ENCODE data around the gene ELK3.

Gene ELK3

GRCh38 chr12:96211988-96212387 lies 17.8 kb downstream of the ELK3 start:
- in situ Hi-C loops (cut with MboI; ENCODE audit: low sequenced_read_pairs), result no loop called here

- in situ Hi-C loops (cut with MboI; ENCODE audit: low sequenced_read_pairs), result no loop called here
Observed at GRCh38 chr12:96212456-96213375, 18.5 kb downstream of the ELK3 start.

GRCh38 chr12:96213869-96214268 lies 19.7 kb downstream of the ELK3 start:
- in situ Hi-C loops (cut with MboI; ENCODE audit: low sequenced_read_pairs), result no loop called here

DNA sequence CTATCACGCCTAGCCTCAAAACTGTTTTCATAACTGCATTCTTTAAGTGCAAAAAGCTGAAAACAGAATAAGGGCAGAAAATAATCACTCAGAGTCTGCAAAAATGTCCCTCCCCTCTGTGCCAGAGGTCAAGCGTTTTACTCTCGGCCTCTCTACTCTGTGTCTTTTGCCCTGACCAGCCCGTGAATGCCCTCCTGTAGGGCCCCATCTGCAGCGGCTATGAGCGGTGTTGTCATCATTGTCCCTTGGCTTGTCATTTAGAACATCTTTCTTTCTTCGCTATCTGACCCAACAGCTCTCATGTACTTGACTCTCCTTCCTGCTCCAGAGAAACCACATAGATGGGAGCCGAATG lies 21.7 kb downstream of the ELK3 start:
- in situ Hi-C loops (cut with MboI; ENCODE audit: low sequenced_read_pairs), result no loop called here

GRCh38 chr12:96218989-96219678 lies 25.0 kb downstream of the ELK3 start:
- in situ Hi-C loops (cut with MboI; ENCODE audit: low sequenced_read_pairs), result no loop called here

DNA sequence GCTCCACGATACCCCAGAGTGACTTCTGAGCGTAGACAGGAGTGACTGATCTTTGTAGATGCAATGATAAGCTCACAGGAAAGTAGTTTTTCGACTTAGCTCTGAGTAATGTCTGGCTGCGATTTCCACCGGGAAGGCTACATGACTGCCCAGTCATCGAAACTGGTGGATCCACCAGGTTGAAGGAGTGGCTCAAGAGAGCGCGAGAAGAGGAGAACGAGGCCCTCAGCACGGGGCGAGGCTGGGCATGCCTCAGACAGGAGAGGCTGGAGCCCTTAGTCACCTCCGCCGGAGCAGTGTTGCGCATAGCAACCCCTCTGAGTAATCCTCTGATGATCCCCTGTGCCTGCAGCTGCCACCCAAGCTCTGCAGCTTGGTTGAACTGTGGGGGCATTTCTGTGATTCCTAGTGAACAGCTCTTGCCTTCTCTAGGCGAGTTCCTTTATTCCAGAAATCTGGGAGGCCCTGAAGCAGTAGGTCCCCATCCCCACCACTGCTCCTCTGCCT lies 25.6 kb downstream of the ELK3 start:
- in situ Hi-C loops (cut with MboI; ENCODE audit: low sequenced_read_pairs), result no loop called here

DNA sequence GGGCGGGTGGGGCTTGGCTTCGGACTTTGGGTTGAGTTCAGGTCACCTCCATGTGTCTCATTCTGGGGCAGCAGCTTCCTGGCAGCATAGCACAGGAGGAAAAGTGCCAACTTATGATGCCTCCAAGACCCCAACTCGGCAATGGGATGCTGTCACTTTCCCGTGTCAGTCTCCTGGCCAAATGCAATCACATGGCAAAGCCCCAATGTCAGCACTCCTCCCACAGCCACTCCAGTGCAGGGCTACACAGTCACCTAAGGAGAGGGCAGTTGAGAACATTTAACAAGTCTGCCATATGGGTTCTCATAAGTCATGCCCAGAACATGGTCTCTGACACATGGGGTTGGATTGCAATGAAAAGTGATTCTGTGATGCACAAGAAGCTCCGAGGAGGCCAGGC lies 26.7 kb downstream of the ELK3 start:
- in situ Hi-C loops (cut with MboI; ENCODE audit: low sequenced_read_pairs), result no loop called here

- in situ Hi-C loops (cut with MboI; ENCODE audit: low sequenced_read_pairs), result no loop called here
Observed at GRCh38 chr12:96221391-96221790, 27.2 kb downstream of the ELK3 start.

DNA sequence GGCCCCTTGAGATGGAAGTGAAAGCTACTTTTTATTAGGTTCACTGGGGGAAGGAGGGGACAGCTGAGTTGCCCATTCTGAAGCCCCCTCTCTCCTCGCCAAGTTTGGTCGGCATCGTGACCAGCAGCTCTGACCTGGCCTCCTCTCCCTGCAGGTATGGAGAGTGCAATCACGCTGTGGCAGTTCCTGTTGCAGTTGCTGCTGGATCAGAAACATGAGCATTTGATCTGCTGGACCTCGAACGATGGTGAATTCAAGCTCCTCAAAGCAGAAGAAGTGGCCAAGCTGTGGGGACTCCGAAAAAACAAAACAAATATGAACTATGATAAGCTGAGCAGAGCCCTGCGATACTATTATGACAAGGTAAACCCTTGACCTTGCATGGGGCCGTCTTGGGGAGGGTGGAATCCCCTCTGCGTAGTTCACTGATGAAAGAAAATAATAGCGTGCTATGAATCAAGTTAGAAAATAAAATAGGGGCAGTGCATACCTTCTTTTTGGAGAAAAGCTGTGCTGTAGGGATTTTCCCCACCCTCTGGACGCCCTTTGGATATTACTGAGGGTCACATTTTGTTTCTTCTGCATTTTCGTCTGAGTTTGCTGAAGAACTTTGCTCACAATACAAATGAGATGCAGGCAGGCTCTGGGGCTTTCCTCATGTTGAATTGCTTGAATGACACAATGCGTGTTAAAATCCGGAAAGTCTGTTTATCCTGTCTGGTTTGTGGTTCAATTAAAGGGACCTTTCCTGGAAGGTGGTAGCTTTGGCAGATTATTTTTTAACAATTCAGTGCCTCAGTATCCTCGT lies 29.4 kb downstream of the ELK3 start:
- in situ Hi-C loops (cut with MboI; ENCODE audit: low sequenced_read_pairs), result no loop called here

DNA sequence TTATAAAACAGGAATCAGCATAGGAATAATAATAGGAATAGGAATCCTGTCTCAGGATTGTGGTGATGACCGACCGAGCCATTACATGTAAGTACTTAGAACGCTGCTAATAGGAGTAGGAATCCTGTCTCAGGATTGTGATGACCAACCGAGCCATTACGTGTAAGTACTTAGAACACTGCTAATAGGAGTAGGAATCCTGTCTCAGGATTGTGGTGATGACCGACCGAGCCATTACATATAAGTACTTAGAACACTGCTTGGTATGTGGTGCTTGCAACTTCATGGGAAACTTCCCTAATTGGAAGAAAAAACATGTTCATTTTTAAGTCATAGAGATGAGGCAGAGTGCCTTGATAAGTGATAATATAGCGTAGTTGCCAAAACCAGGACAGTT lies 30.0 kb downstream of the ELK3 start:
- in situ Hi-C loops (cut with MboI; ENCODE audit: low sequenced_read_pairs), result no loop called here

- in situ Hi-C loops (cut with MboI; ENCODE audit: low sequenced_read_pairs), result no loop called here
Observed at GRCh38 chr12:96225044-96225855, 31.1 kb downstream of the ELK3 start.

DNA sequence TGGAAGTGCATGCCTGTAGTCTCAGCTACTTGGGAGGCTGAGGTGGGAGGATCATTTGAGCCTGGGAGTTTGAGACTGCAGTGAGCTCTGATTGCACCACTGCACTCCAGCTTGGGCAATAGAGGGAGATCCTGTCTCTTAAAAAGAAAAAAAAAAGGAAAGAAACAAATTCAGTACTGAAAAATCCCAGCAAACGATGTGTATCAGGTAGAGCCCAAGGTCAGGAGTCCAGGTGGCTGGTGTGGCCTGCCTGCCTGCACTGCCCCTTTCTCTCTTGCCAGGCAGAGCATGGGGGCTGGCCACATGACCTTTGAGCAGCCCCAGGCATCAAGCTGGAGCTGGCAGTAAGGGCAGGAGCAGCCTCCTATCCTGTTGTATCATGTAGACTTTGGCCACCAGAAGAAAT lies 31.8 kb downstream of the ELK3 start:
- in situ Hi-C loops (cut with MboI; ENCODE audit: low sequenced_read_pairs), result no loop called here

GRCh38 chr12:96226401-96226800 lies 32.2 kb downstream of the ELK3 start:
- in situ Hi-C loops (cut with MboI; ENCODE audit: low sequenced_read_pairs), result no loop called here

- in situ Hi-C loops (cut with MboI; ENCODE audit: low sequenced_read_pairs), result no loop called here
Observed at GRCh38 chr12:96226801-96227348, 32.7 kb downstream of the ELK3 start.

GRCh38 chr12:96227365-96228106 lies 33.4 kb downstream of the ELK3 start:
- in situ Hi-C loops (cut with MboI; ENCODE audit: low sequenced_read_pairs), result no loop called here

DNA sequence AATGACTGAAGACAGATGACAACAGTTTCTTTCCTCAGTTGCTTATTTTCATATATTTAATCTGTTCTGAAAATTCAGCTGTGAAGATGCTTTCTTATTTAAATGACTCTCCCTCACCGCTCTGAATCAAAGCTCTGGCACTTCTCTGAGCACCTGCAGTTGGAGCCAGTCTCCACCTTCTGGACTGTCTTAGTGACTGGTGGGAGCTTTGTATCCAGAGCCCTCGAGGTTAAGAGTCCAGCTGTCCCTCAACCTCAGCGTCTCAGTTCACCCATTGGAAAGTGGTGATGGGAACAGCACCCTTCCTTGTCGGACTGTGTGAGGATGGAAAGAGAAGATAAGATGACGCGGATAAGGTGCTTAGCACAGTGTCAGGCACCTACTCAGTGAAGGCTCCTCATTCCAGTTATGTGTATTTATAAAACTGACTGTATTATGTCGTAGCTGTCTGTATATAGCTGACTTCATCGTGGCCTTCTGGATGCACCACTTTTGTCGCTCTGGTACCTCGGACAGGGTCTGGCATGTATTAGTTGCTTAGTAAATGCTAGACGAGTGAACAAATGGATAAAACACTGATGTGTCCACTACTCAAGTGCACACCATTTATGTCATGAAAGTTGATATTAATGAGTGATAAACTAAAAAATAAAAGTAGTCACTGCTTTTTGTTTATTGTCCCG lies 34.5 kb downstream of the ELK3 start:
- in situ Hi-C loops (cut with MboI; ENCODE audit: low sequenced_read_pairs), result no loop called here

DNA sequence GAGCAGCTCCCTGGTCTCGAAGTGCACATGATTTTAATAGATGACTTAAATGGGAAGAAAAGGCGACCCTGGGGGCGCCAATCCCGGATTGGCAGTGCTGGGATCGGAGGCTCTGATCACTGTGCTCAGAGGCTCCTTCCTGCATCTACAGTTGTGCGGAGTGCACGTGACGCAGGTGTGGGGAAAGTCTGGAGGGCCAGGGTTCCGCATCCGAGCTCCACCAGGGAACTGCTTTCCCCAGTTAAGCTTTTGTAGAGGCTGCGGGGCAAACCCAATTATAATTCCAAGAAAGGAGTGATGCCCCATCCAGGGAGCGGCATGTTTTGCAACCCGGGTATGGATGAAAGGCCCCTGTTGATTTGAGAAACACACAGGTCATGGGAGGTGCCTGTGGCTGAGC lies 36.5 kb downstream of the ELK3 start:
- in situ Hi-C loops (cut with MboI; ENCODE audit: low sequenced_read_pairs), result no loop called here

GRCh38 chr12:96233168-96233567 lies 39.0 kb downstream of the ELK3 start:
- in situ Hi-C loops (cut with MboI; ENCODE audit: low sequenced_read_pairs), result no loop called here

- in situ Hi-C loops (cut with MboI; ENCODE audit: low sequenced_read_pairs), result no loop called here
Observed at GRCh38 chr12:96233939-96234461, 39.8 kb downstream of the ELK3 start.

Data from hTERT RPE-1 (cell line).